OCI-LY7 (cell line): ENCODE measurements around the gene HCFC1. TPM values are rescaled to one million over a fixed set of nuclear protein-coding genes. Genes with fewer than 3 reads are reported as not detected.

Experiments used
- BruUV-seq: library from RNA; stranded (reverse); fragments of 400-500 nt; replicated peaks from 2 replicates; lab custom pipeline; 2021; lab: Mats Ljungman, UMichigan
- CTCF ChIA-PET: fragments of 300-600 bp; sonication (Branson Sonifier 250); formaldehyde crosslinking; loops from one replicate; lab custom pipeline; 2022; ENCODE audit warnings: antibody characterized with exemption; ENCODE audit not compliant: unreplicated experiment; lab: Charles Lee
- POLR2A ChIA-PET: fragments of 300-600 bp; sonication (Branson Sonifier 250); formaldehyde crosslinking; loops from one replicate; lab custom pipeline; 2022; ENCODE audit warnings: antibody characterized with exemption; lab: Charles Lee
- DNase-seq: peaks from one replicate; pipeline ENCODE4 v3.0.0-alpha.2; 2015; ENCODE audit warnings: low spot score
- H2AFZ ChIP-seq: fragments of 200-600 bp; sonication (generic), shearing (Covaris generic); 2 replicates; pipeline ENCODE4 v1.6.1; 2014; ENCODE audit warnings: mild to moderate bottlenecking, antibody characterized with exemption, low read length, moderate library complexity
- H3K27ac ChIP-seq: fragments of 200-600 bp; sonication (generic); 2 replicates; pipeline ENCODE4 v1.5.1; 2014; ENCODE audit warnings: mixed run types, low read depth, mild to moderate bottlenecking, moderate library complexity, low read length, inconsistent platforms; ENCODE audit not compliant: poor library complexity, severe bottlenecking
- H3K36me3 ChIP-seq: fragments of 200-600 bp; sonication (generic); 2 replicates; pipeline ENCODE4 v1.6.1; 2014; ENCODE audit warnings: mild to moderate bottlenecking, antibody characterized with exemption, low read length, moderate library complexity, mixed read lengths; ENCODE audit not compliant: insufficient read depth
- H3K4me1 ChIP-seq: fragments of 200-600 bp; sonication (generic); 2 replicates; pipeline ENCODE4 v1.5.1; 2014; ENCODE audit warnings: mild to moderate bottlenecking, low read length; ENCODE audit not compliant: insufficient read depth, poor library complexity, severe bottlenecking
- H3K4me2 ChIP-seq: fragments of 200-600 bp; sonication (generic); 2 replicates; pipeline ENCODE4 v1.6.1; 2014; ENCODE audit warnings: mild to moderate bottlenecking, low read length
- H3K4me3 ChIP-seq: fragments of 200-600 bp; sonication (generic); 2 replicates; pipeline ENCODE4 v1.5.1; 2014; ENCODE audit warnings: mild to moderate bottlenecking, low read depth, low read length; ENCODE audit not compliant: poor library complexity, severe bottlenecking
- H3K79me2 ChIP-seq: fragments of 200-600 bp; sonication (generic); 2 replicates; pipeline ENCODE4 v1.6.1; 2016; ENCODE audit warnings: low read depth, mild to moderate bottlenecking, low read length, moderate library complexity, mixed read lengths; ENCODE audit not compliant: insufficient read depth
- H3K9me2 ChIP-seq: fragments of 200-600 bp; sonication (generic); 2 replicates; pipeline ENCODE4 v1.6.1; 2016; ENCODE audit warnings: mild to moderate bottlenecking, low read length, mixed read lengths; ENCODE audit not compliant: insufficient read depth
- H3K9me3 ChIP-seq: fragments of 200-600 bp; sonication (generic); 2 replicates; pipeline ENCODE4 v1.6.1; 2014; ENCODE audit warnings: mild to moderate bottlenecking, mixed run types, low read length, mixed read lengths
- H4K20me1 ChIP-seq: fragments of 200-600 bp; sonication (generic); 2 replicates; pipeline ENCODE4 v1.6.1; 2014; ENCODE audit warnings: mild to moderate bottlenecking, antibody characterized with exemption, low read length, moderate library complexity, mixed read lengths; ENCODE audit not compliant: insufficient read depth
- EZH2phosphoT487 ChIP-seq: fragments of 200-600 bp; sonication (generic); IDR thresholded peaks from 2 replicates; pipeline ENCODE4 v1.6.1; 2018; ENCODE audit warnings: low read depth, borderline replicate concordance, mild to moderate bottlenecking, mixed run types, antibody characterized with exemption, low read length, moderate library complexity, mixed read lengths
- intact Hi-C: fragments of 100-400 bp; cut with micrococcal nuclease; formaldehyde crosslinking; loops from one replicate; pipeline ENCODE4 v1.10.0; 2022; ENCODE audit not compliant: unreplicated experiment
- total RNA-seq, 2 experiments: library from RNA; depleted of rRNA in 1 of 2; stranded (reverse); fragments of >200 nt in 1 of 2; shearing (Covaris generic) in 1 of 2; gene quantifications; 2 replicates each; pipeline ENCODE4 v1.2.3, GENCODE V29; 2014 to 2022
- TF ChIP-seq, protein P1 (sequence below): fragments of 200-600 bp; sonication (generic); conservative IDR thresholded peaks from 2 replicates; pipeline ENCODE4 v1.5.1; 2014; ENCODE audit warnings: mild to moderate bottlenecking, antibody characterized with exemption, low read length, moderate library complexity, mixed read lengths

Gene HCFC1
- total RNA-seq, 2 experiments from 2014 or later = 64.2 to 134 TPM

DNA sequence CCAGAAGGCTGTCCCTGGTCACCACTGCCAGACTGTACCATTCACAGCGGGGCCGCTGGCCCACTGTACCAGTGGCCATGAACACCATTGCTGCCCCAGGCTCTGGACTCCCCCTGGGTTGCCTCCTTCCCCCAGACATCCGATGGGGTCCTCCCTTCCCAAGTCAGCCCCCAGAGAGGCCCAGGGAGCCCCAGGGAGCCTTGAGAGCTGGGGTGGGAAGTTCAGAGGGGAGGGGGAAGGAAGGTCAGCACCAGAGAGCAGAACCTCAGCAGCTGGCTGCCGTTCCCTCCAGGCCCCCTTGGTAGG lies 45.1 kb downstream of the HCFC1 start:
- TF ChIP-seq, protein P1, sequence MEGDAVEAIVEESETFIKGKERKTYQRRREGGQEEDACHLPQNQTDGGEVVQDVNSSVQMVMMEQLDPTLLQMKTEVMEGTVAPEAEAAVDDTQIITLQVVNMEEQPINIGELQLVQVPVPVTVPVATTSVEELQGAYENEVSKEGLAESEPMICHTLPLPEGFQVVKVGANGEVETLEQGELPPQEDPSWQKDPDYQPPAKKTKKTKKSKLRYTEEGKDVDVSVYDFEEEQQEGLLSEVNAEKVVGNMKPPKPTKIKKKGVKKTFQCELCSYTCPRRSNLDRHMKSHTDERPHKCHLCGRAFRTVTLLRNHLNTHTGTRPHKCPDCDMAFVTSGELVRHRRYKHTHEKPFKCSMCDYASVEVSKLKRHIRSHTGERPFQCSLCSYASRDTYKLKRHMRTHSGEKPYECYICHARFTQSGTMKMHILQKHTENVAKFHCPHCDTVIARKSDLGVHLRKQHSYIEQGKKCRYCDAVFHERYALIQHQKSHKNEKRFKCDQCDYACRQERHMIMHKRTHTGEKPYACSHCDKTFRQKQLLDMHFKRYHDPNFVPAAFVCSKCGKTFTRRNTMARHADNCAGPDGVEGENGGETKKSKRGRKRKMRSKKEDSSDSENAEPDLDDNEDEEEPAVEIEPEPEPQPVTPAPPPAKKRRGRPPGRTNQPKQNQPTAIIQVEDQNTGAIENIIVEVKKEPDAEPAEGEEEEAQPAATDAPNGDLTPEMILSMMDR = no peak
- no peak for TF ChIP-seq EZH2phosphoT487
- H3K27ac ChIP-seq = peak overlapping the region; percentile 100
- CTCF ChIA-PET = interaction anchor here (0.9 to 1.2 kb wide), 2 partner anchors 40 to 42 kb away, joined by 3 read pairs; no protein-coding TSS in a partner anchor
- H3K4me1 ChIP-seq = peaks cover 44% of the 10 kb centered on the region
- H3K4me3 ChIP-seq = peak overlapping the region; percentile 99
- peaks cover 29% of the 10 kb centered on the region for H3K36me3 ChIP-seq
- DNase-seq = no peak
- no peaks in the 10 kb centered on the region for H4K20me1 ChIP-seq
- H3K9me3 ChIP-seq = no peaks in the 10 kb centered on the region
- POLR2A ChIA-PET = interaction anchor here (0.8 to 1.7 kb wide), 6 partner anchors 40 to 96 kb away, joined by 3 to 6 read pairs (median 3); partner anchors contain the start of gene HCFC1
- H2AFZ ChIP-seq = no peak overlapping the region
- peaks cover 30% of the 10 kb centered on the region; the same call in 1 of the 2 replicates for H3K79me2 ChIP-seq
- BruUV-seq = no TSS peak
- H3K4me2 ChIP-seq = peak overlapping the region; percentile 100
- intact Hi-C loops = loop anchor here (10.0 kb wide), 1 partner anchor 448 kb away; the partner anchor contains the start of genes EMD and FLNA
- no peaks in the 10 kb centered on the region for H3K9me2 ChIP-seq

DNA sequence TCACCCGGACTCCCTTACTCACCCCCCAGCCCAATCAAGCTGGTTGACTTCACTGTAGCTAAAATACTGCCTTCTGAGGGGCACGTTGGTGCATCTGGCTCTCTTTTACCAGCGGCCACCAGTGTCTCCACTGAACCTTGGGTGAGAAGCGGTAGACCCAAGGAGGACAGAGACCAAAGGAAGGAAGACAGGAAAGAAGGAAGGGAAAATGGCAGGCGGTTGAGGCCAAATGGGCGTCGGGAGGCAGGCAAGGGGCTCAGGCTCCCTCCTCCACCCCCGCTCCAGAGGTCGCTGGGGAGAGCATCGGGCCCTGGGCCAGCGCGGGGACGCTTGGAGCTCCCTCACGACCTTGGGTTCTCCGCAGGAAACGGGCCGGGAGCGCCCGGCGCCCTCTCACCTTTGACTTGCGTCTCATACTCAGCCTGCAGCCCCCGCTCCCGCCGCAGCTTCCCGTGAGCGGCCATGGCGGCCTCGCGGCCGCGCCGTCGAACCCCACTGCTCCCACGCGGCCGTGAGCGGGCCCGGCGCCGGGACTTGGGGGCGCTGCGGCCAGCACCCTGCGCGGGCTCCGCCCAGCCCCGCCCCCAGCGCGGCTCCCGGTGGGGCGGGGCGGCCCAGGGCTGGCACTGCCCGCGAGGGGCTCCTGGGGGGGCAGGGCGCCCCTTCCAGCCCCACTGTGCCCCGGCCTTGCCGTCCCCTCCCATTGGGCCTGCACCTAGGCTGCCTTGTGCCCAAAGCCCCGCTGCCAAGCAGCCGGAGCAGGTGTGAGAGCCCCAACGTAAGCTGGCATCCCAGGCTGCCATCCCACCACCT lies 45.7 kb downstream of the HCFC1 start, which contains the start of gene ARHGAP4:
TSS of gene ARHGAP4 (minus strand) at position 526 of the 813 bp plus-strand sequence. CDS start at position 464, 62 bp downstream.
- TF ChIP-seq, protein P1 = no peak
- no peak for TF ChIP-seq EZH2phosphoT487
- H3K9me3 ChIP-seq = no peaks in the 10 kb centered on the region
- peaks cover 25% of the 10 kb centered on the region for H3K36me3 ChIP-seq
- H3K9me2 ChIP-seq = no peaks in the 10 kb centered on the region
- CTCF ChIA-PET = interaction anchor here (1.2 to 1.4 kb wide), 4 partner anchors 21 to 44 kb away, joined by 3 to 11 read pairs (median 4); no protein-coding TSS in a partner anchor
- intact Hi-C loops = loop anchor here (1.0 to 10.0 kb wide), 2 partner anchors 132 to 449 kb away; partner anchors contain the start of genes EMD, FLNA, IDH3G and SSR4
- H4K20me1 ChIP-seq = no peaks in the 10 kb centered on the region
- peaks cover 44% of the 10 kb centered on the region for H3K4me1 ChIP-seq
- H2AFZ ChIP-seq = no peak within 1 kb of the TSS
- DNase-seq = peak; percentile 62
- peak within 1 kb of the TSS; percentile 99 for H3K4me3 ChIP-seq
- peak within 1 kb of the TSS; percentile 100 for H3K4me2 ChIP-seq
- H3K79me2 ChIP-seq = peaks cover 30% of the 10 kb centered on the region; the same call in 1 of the 2 replicates
- POLR2A ChIA-PET = interaction anchor here (0.5 to 2.4 kb wide), 11 partner anchors 8 to 556 kb away, joined by 3 to 33 read pairs (median 4); partner anchors contain the start of genes HCFC1, IDH3G, NAA10 and SSR4
- H3K27ac ChIP-seq = peak within 1 kb of the TSS; percentile 100
- TSS peak; percentile 98 for BruUV-seq
